GM23338 (cell line): ENCODE measurements around the gene TNC. TPM values are rescaled to one million over a fixed set of nuclear protein-coding genes. Genes with fewer than 3 reads are reported as not detected.

Experiments used
- ATAC-seq: fragments of 200-7000 bp; cut with Tn5 transposase; 3 replicates; pipeline ENCODE4 v1.9.1; 2020
- DNase-seq: peaks from one replicate; pipeline ENCODE4 v3.0.0-alpha.2; 2015; ENCODE audit warnings: low spot score
- H2AFZ ChIP-seq: fragments of 200-600 bp; sonication (generic); 2 replicates; pipeline ENCODE4 v1.8.0; 2016; ENCODE audit warnings: antibody characterized with exemption, mild to moderate bottlenecking, moderate library complexity
- H3F3A ChIP-seq: fragments of 200-600 bp; sonication (generic); replicated peaks from 2 replicates; pipeline ENCODE4 v1.8.0; 2017; ENCODE audit warnings: antibody characterized with exemption, mixed run types, low read depth
- H3K27ac ChIP-seq: fragments of 200-600 bp; sonication (generic); 2 replicates; pipeline ENCODE4 v1.6.1; 2016; ENCODE audit warnings: low read depth
- H3K27me3 ChIP-seq: fragments of 200-600 bp; sonication (generic); 2 replicates; pipeline ENCODE4 v1.8.0; 2016; ENCODE audit warnings: mild to moderate bottlenecking, mixed run types, moderate library complexity; ENCODE audit not compliant: insufficient read depth
- H3K36me3 ChIP-seq: fragments of 200-600 bp; sonication (generic); 2 replicates; pipeline ENCODE4 v1.8.0; 2016; ENCODE audit warnings: mild to moderate bottlenecking; ENCODE audit not compliant: insufficient read depth
- H3K4me1 ChIP-seq: fragments of 200-600 bp; sonication (generic); 2 replicates; pipeline ENCODE4 v1.8.0; 2016; ENCODE audit warnings: mild to moderate bottlenecking, moderate library complexity; ENCODE audit not compliant: insufficient read depth
- H3K4me2 ChIP-seq: fragments of 200-600 bp; sonication (generic); 2 replicates; pipeline ENCODE4 v1.7.1; 2017; ENCODE audit warnings: mixed run types
- H3K4me3 ChIP-seq: fragments of 200-600 bp; sonication (generic); 2 replicates; pipeline ENCODE4 v1.6.1; 2016; ENCODE audit warnings: mixed run types
- H3K79me2 ChIP-seq: fragments of 200-600 bp; sonication (generic); replicated peaks from 2 replicates; pipeline ENCODE4 v1.8.0; 2017; ENCODE audit warnings: mild to moderate bottlenecking; ENCODE audit not compliant: insufficient read depth
- H3K9me2 ChIP-seq: fragments of 200-600 bp; sonication (generic); 2 replicates; pipeline ENCODE4 v1.8.0; 2017; ENCODE audit not compliant: insufficient read depth
- H4K20me1 ChIP-seq: fragments of 200-600 bp; sonication (generic); replicated peaks from 2 replicates; pipeline ENCODE4 v1.8.0; 2017; ENCODE audit warnings: mild to moderate bottlenecking; ENCODE audit not compliant: insufficient read depth
- H3K27ac Mint-ChIP-seq: 2 replicates; pipeline ENCODE4 v1.8.0; 2020; ENCODE audit warnings: inconsistent platforms, mild to moderate bottlenecking, moderate library complexity, mixed read lengths
- H3K27me3 Mint-ChIP-seq: 3 replicates; pipeline ENCODE4 v1.8.0; 2022; ENCODE audit warnings: low read depth, mild to moderate bottlenecking, moderate library complexity, mixed read lengths, inconsistent platforms; ENCODE audit not compliant: insufficient read depth, poor library complexity
- H3K36me3 Mint-ChIP-seq: 3 replicates; pipeline ENCODE4 v1.8.0; 2021; ENCODE audit warnings: low read depth, mild to moderate bottlenecking, inconsistent platforms, moderate library complexity, mixed read lengths
- H3K4me1 Mint-ChIP-seq: 3 replicates; pipeline ENCODE4 v1.8.0; 2020; ENCODE audit warnings: mild to moderate bottlenecking, inconsistent platforms, mixed read lengths
- H3K4me3 Mint-ChIP-seq: 3 replicates; pipeline ENCODE4 v1.8.0; 2021; ENCODE audit warnings: moderate library complexity, mild to moderate bottlenecking, inconsistent platforms, mixed read lengths
- H3K9me3 Mint-ChIP-seq: 3 replicates; pipeline ENCODE4 v1.8.0; 2020; ENCODE audit warnings: moderate library complexity, mild to moderate bottlenecking, inconsistent platforms, mixed read lengths
- CREB1 ChIP-seq: fragments of 250-450 bp; sonication (Bioruptor Pico); IDR thresholded peaks from 2 replicates; pipeline ENCODE4 v1.5.0; 2020; ENCODE audit warnings: low read depth, mild to moderate bottlenecking, moderate library complexity
- EZH2 ChIP-seq: fragments of 200-600 bp; sonication (generic); IDR thresholded peaks from one replicate; pipeline ENCODE4 v1.8.0; 2017; ENCODE audit warnings: antibody characterized with exemption, mild to moderate bottlenecking, low read depth; ENCODE audit not compliant: unreplicated experiment
- EZH2phosphoT487 ChIP-seq: fragments of 200-600 bp; sonication (generic); IDR thresholded peaks from one replicate; pipeline ENCODE4 v1.8.1; 2018; ENCODE audit warnings: antibody characterized with exemption; ENCODE audit not compliant: unreplicated experiment
- JUNB ChIP-seq: IDR thresholded peaks from one replicate; pipeline ENCODE4 v1.6.1; 2016; ENCODE audit warnings: antibody characterized with exemption; ENCODE audit not compliant: unreplicated experiment
- NANOG ChIP-seq: IDR thresholded peaks from 2 replicates; pipeline ENCODE4 v1.6.1; 2016; ENCODE audit warnings: antibody characterized with exemption, borderline replicate concordance
- POLR2AphosphoS5 ChIP-seq: IDR thresholded peaks from 2 replicates; pipeline ENCODE4 v1.6.1; 2016; ENCODE audit warnings: antibody characterized with exemption, low read depth
- STAT1 ChIP-seq: IDR thresholded peaks from one replicate; pipeline ENCODE4 v1.6.1; 2016; ENCODE audit warnings: antibody characterized with exemption; ENCODE audit not compliant: unreplicated experiment
- ZNF114 ChIP-seq: fragments of 250-450 bp; sonication (Bioruptor Pico); IDR thresholded peaks from 2 replicates; pipeline ENCODE4 v1.5.0; 2020; ENCODE audit warnings: mild to moderate bottlenecking, moderate library complexity
- ZNF331 ChIP-seq: fragments of 250-450 bp; sonication (Bioruptor Pico); IDR thresholded peaks from 2 replicates; pipeline ENCODE4 v1.5.0; 2020; ENCODE audit warnings: low read depth, mild to moderate bottlenecking, moderate library complexity
- polyA plus RNA-seq: library from polyadenylated mRNA; unstranded; fragments of >200 nt; fragmentation: Nextera tagmentation; extraction: Ambion mirVana; gene quantifications from 2 replicates; pipeline ENCODE4 v1.2.1, GENCODE V29; 2016
- total RNA-seq: library from RNA; depleted of rRNA; stranded (reverse); fragments of >200 nt; shearing (Covaris generic); gene quantifications from 2 replicates; pipeline ENCODE4 v1.2.3, GENCODE V29; 2014
- TF ChIP-seq, protein P1 (sequence below): IDR thresholded peaks from one replicate; pipeline ENCODE4 v1.6.1; 2018; ENCODE audit warnings: antibody characterized with exemption; ENCODE audit not compliant: unreplicated experiment
- TF ChIP-seq, protein P2 (sequence below): IDR thresholded peaks from 2 replicates; pipeline ENCODE4 v1.6.1; 2016; ENCODE audit warnings: antibody characterized with exemption
- TF ChIP-seq, protein P3 (sequence below): fragments of 250-450 bp; sonication (Bioruptor Pico); IDR thresholded peaks from 2 replicates; pipeline ENCODE4 v1.5.0; 2020; ENCODE audit warnings: mild to moderate bottlenecking, moderate library complexity
- TF ChIP-seq, protein P4 (sequence below), 2 experiments: fragments of 200-600 bp in 1 of 2; sonication (generic) in 1 of 2; conservative IDR thresholded peaks; 2 replicates each; pipeline versions ENCODE4 v1.5.1 to v1.6.1; 2016 to 2017; ENCODE audit warnings: antibody characterized with exemption in 2 of 2, low read depth in 2 of 2, mild to moderate bottlenecking in 2 of 2, moderate library complexity in 1 of 2

TNC gene
- total and polyA plus RNA-seq, 2 experiments from 2014 or later = 0.89 to 2.7 TPM

DNA sequence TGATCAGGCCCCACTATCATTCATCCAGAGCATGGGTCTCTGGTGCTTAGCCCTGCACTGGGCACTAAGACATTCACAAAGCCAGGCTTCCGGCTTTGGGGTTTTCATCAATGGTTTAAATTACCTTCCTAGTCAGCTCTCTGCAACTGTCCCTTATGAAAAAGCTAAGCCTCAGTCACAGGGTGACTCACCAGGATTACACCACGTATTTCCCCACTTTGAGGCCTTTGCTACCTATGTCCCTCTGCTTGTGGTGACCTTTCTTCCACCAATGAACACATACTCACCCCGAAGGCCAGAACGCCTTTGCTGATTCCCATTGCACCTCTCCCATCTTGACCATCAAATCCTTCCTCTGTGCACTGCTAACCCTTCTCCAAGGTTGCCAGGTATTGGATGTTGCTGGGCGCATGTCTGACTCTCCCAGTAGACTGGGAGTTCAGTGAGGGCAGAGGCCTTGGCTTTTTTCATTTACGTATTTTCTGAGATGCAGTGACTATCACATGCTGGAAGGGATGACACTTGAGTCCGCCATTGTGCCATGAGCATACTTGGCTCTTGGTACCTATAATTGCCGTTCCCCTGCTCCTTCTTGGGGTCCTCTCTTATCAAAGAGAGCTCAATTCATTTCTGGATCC lies 128.9 kb downstream of the TNC start:
- Histone ChIP-seq H3K4me3 (no peak overlapping the region), H3K9me2 (no peaks in the 10 kb centered on the region), H3K27ac (no peak overlapping the region), H2AFZ (no peak overlapping the region), H3K36me3 (no peaks in the 10 kb centered on the region), H3K4me1 (no peaks in the 10 kb centered on the region), H3K4me2 (no peak overlapping the region), H3K27me3 (no peaks in the 10 kb centered on the region), H3K79me2 (no peaks in the 10 kb centered on the region), H4K20me1 (no peaks in the 10 kb centered on the region), H3F3A (no peaks in the 10 kb centered on the region)
- Mint-ChIP-seq H3K27me3 (peaks cover 12% of the 10 kb centered on the region), H3K4me1 (no peaks in the 10 kb centered on the region; the same call in 1 of the 3 replicates), H3K27ac (no peak overlapping the region), H3K36me3 (no peaks in the 10 kb centered on the region), H3K9me3 (no peaks in the 10 kb centered on the region), H3K4me3 (no peak overlapping the region)
- TF ChIP-seq JUNB (no peak), ZNF114 (no peak), ZNF331 (CRISPR knock-in tag) (no peak), EZH2phosphoT487 (no peak), STAT1 (no peak), EZH2 (no peak), NANOG (no peak), CREB1 (CRISPR knock-in tag) (no peak), POLR2AphosphoS5 (no peak)
- TF ChIP-seq, protein P1, sequence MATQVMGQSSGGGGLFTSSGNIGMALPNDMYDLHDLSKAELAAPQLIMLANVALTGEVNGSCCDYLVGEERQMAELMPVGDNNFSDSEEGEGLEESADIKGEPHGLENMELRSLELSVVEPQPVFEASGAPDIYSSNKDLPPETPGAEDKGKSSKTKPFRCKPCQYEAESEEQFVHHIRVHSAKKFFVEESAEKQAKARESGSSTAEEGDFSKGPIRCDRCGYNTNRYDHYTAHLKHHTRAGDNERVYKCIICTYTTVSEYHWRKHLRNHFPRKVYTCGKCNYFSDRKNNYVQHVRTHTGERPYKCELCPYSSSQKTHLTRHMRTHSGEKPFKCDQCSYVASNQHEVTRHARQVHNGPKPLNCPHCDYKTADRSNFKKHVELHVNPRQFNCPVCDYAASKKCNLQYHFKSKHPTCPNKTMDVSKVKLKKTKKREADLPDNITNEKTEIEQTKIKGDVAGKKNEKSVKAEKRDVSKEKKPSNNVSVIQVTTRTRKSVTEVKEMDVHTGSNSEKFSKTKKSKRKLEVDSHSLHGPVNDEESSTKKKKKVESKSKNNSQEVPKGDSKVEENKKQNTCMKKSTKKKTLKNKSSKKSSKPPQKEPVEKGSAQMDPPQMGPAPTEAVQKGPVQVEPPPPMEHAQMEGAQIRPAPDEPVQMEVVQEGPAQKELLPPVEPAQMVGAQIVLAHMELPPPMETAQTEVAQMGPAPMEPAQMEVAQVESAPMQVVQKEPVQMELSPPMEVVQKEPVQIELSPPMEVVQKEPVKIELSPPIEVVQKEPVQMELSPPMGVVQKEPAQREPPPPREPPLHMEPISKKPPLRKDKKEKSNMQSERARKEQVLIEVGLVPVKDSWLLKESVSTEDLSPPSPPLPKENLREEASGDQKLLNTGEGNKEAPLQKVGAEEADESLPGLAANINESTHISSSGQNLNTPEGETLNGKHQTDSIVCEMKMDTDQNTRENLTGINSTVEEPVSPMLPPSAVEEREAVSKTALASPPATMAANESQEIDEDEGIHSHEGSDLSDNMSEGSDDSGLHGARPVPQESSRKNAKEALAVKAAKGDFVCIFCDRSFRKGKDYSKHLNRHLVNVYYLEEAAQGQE = no peak
- TF ChIP-seq, protein P2, sequence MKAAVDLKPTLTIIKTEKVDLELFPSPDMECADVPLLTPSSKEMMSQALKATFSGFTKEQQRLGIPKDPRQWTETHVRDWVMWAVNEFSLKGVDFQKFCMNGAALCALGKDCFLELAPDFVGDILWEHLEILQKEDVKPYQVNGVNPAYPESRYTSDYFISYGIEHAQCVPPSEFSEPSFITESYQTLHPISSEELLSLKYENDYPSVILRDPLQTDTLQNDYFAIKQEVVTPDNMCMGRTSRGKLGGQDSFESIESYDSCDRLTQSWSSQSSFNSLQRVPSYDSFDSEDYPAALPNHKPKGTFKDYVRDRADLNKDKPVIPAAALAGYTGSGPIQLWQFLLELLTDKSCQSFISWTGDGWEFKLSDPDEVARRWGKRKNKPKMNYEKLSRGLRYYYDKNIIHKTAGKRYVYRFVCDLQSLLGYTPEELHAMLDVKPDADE = no peak
- TF ChIP-seq, protein P3, sequence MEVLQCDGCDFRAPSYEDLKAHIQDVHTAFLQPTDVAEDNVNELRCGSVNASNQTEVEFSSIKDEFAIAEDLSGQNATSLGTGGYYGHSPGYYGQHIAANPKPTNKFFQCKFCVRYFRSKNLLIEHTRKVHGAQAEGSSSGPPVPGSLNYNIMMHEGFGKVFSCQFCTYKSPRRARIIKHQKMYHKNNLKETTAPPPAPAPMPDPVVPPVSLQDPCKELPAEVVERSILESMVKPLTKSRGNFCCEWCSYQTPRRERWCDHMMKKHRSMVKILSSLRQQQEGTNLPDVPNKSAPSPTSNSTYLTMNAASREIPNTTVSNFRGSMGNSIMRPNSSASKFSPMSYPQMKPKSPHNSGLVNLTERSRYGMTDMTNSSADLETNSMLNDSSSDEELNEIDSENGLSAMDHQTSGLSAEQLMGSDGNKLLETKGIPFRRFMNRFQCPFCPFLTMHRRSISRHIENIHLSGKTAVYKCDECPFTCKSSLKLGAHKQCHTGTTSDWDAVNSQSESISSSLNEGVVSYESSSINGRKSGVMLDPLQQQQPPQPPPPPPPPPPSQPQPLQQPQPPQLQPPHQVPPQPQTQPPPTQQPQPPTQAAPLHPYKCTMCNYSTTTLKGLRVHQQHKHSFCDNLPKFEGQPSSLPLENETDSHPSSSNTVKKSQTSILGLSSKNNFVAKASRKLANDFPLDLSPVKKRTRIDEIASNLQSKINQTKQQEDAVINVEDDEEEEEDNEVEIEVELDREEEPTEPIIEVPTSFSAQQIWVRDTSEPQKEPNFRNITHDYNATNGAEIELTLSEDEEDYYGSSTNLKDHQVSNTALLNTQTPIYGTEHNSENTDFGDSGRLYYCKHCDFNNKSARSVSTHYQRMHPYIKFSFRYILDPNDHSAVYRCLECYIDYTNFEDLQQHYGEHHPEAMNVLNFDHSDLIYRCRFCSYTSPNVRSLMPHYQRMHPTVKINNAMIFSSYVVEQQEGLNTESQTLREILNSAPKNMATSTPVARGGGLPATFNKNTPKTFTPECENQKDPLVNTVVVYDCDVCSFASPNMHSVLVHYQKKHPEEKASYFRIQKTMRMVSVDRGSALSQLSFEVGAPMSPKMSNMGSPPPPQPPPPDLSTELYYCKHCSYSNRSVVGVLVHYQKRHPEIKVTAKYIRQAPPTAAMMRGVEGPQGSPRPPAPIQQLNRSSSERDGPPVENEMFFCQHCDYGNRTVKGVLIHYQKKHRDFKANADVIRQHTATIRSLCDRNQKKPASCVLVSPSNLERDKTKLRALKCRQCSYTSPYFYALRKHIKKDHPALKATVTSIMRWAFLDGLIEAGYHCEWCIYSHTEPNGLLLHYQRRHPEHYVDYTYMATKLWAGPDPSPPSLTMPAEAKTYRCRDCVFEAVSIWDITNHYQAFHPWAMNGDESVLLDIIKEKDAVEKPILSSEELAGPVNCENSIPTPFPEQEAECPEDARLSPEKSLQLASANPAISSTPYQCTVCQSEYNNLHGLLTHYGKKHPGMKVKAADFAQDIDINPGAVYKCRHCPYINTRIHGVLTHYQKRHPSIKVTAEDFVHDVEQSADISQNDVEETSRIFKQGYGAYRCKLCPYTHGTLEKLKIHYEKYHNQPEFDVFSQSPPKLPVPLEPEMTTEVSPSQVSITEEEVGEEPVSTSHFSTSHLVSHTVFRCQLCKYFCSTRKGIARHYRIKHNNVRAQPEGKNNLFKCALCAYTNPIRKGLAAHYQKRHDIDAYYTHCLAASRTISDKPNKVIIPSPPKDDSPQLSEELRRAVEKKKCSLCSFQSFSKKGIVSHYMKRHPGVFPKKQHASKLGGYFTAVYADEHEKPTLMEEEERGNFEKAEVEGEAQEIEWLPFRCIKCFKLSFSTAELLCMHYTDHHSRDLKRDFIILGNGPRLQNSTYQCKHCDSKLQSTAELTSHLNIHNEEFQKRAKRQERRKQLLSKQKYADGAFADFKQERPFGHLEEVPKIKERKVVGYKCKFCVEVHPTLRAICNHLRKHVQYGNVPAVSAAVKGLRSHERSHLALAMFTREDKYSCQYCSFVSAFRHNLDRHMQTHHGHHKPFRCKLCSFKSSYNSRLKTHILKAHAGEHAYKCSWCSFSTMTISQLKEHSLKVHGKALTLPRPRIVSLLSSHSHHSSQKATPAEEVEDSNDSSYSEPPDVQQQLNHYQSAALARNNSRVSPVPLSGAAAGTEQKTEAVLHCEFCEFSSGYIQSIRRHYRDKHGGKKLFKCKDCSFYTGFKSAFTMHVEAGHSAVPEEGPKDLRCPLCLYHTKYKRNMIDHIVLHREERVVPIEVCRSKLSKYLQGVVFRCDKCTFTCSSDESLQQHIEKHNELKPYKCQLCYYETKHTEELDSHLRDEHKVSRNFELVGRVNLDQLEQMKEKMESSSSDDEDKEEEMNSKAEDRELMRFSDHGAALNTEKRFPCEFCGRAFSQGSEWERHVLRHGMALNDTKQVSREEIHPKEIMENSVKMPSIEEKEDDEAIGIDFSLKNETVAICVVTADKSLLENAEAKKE (CRISPR knock-in tag) = no peak
- TF ChIP-seq, protein P4, sequence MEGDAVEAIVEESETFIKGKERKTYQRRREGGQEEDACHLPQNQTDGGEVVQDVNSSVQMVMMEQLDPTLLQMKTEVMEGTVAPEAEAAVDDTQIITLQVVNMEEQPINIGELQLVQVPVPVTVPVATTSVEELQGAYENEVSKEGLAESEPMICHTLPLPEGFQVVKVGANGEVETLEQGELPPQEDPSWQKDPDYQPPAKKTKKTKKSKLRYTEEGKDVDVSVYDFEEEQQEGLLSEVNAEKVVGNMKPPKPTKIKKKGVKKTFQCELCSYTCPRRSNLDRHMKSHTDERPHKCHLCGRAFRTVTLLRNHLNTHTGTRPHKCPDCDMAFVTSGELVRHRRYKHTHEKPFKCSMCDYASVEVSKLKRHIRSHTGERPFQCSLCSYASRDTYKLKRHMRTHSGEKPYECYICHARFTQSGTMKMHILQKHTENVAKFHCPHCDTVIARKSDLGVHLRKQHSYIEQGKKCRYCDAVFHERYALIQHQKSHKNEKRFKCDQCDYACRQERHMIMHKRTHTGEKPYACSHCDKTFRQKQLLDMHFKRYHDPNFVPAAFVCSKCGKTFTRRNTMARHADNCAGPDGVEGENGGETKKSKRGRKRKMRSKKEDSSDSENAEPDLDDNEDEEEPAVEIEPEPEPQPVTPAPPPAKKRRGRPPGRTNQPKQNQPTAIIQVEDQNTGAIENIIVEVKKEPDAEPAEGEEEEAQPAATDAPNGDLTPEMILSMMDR (conservative IDR thresholded peaks at IDR 0.05; ENCODE audit: low read depth in 2 of 2) = no peak
- ATAC-seq = no peak
- DNase-seq = no peak
